DOHH2 (cell line): ENCODE data around the gene APOBEC2.
A peak's percentile ranks its signal among the peaks of the same experiment; 100 is the strongest.
"Not testable (repeated sequence)": the region's sequence is repeated elsewhere in the genome, so short reads cannot be mapped to it uniquely, and the experiment has no call there.

Source experiments
- H3F3A ChIP-seq: fragments of 200-600 bp; sonication (generic), shearing (Covaris generic); 2 replicates; pipeline ENCODE4 v1.6.0; 2016; ENCODE audit warnings: antibody characterized with exemption, mild to moderate bottlenecking; ENCODE audit not compliant: control insufficient read depth, insufficient read depth
- H3K27ac ChIP-seq: fragments of 200-600 bp; sonication (generic); 2 replicates; pipeline ENCODE4 v1.5.1; 2014; ENCODE audit warnings: low read depth, mild to moderate bottlenecking, low read length, moderate library complexity
- H3K27me3 ChIP-seq: fragments of 200-600 bp; sonication (generic); 2 replicates; pipeline ENCODE4 v1.6.1; 2014; ENCODE audit warnings: mild to moderate bottlenecking, low read length, mixed read lengths; ENCODE audit not compliant: control insufficient read depth
- H3K36me3 ChIP-seq: fragments of 200-600 bp; sonication (generic); 2 replicates; pipeline ENCODE4 v1.6.1; 2014; ENCODE audit warnings: mild to moderate bottlenecking, low read length, moderate library complexity, mixed read lengths; ENCODE audit not compliant: control insufficient read depth
- H3K4me1 ChIP-seq: fragments of 200-600 bp; sonication (generic); 2 replicates; pipeline ENCODE4 v1.6.1; 2014; ENCODE audit warnings: mild to moderate bottlenecking, low read length, mixed read lengths; ENCODE audit not compliant: control insufficient read depth
- H3K4me2 ChIP-seq: fragments of 200-600 bp; sonication (generic); 2 replicates; pipeline ENCODE4 v1.6.0; 2014; ENCODE audit warnings: mild to moderate bottlenecking, low read length, moderate library complexity
- H3K4me3 ChIP-seq: fragments of 200-600 bp; sonication (generic); 2 replicates; pipeline ENCODE4 v1.5.1; 2014; ENCODE audit warnings: mild to moderate bottlenecking, low read length, mixed read lengths
- H3K79me2 ChIP-seq: fragments of 200-600 bp; sonication (generic); 2 replicates; pipeline ENCODE4 v1.6.1; 2014; ENCODE audit warnings: mild to moderate bottlenecking, low read length, mixed read lengths; ENCODE audit not compliant: control insufficient read depth
- H3K9me2 ChIP-seq: fragments of 200-600 bp; sonication (generic); replicated peaks from 2 replicates; pipeline ENCODE4 v1.6.1; 2014; ENCODE audit warnings: mild to moderate bottlenecking, low read length, mixed read lengths; ENCODE audit not compliant: control insufficient read depth
- H3K9me3 ChIP-seq: fragments of 200-600 bp; sonication (generic); 2 replicates; pipeline ENCODE4 v1.6.1; 2014; ENCODE audit warnings: antibody characterized with exemption, low read length, mixed read lengths; ENCODE audit not compliant: control insufficient read depth, insufficient read depth
- H4K20me1 ChIP-seq: fragments of 200-600 bp; sonication (generic); 2 replicates; pipeline ENCODE4 v1.6.0; 2014; ENCODE audit warnings: low read depth, mild to moderate bottlenecking, antibody characterized with exemption, low read length, moderate library complexity; ENCODE audit not compliant: control insufficient read depth, insufficient read depth
- CTCF ChIP-seq: fragments of 200-600 bp; sonication (generic); IDR thresholded peaks from one replicate; pipeline ENCODE4 v1.5.1; 2014; ENCODE audit warnings: antibody characterized with exemption, mild to moderate bottlenecking, low read depth, low read length; ENCODE audit not compliant: poor library complexity, severe bottlenecking
- EZH2phosphoT487 ChIP-seq: fragments of 200-600 bp; sonication (generic); IDR thresholded peaks from 2 replicates; pipeline ENCODE4 v1.6.1; 2017; ENCODE audit warnings: borderline replicate concordance, mild to moderate bottlenecking, antibody characterized with exemption, low read length, moderate library complexity, mixed read lengths

APOBEC2 gene

GRCh38 chr6:41053041-41053440, at the start of gene APOBEC2:
Gene APOBEC2, plus strand, starts transcription at chr6:41053202. Its CDS starts 146 bp downstream, at chr6:41053348.
- Histone ChIP-seq H3K36me3 (no peaks in the 10 kb centered on the region), H3K4me1 (peaks cover 30% of the 10 kb centered on the region), H3K9me3 (no peaks in the 10 kb centered on the region), H3F3A (no peaks in the 10 kb centered on the region), H3K27ac (0 out of 2 replicates have a peak within 1 kb of the TSS, but pooled peaks have one; percentile 12), H3K4me3 (peak within 1 kb of the TSS; percentile 41; the same call in 1 of the 2 replicates), H3K9me2 (no peaks in the 10 kb centered on the region), H4K20me1 (no peaks in the 10 kb centered on the region), H3K4me2 (peak within 1 kb of the TSS; percentile 63), H3K27me3 (no peaks in the 10 kb centered on the region), H3K79me2 (no peaks in the 10 kb centered on the region)
- TF ChIP-seq CTCF (no peak), EZH2phosphoT487 (no peak)

GRCh38 chr6:41006217-41006616, 46.8 kb upstream of the APOBEC2 start:
- peak; percentile 54 for TF ChIP-seq CTCF
- not testable (repeated sequence) for H3K4me2 ChIP-seq, H3K9me2 ChIP-seq, H3K79me2 ChIP-seq, H3K4me3 ChIP-seq, H3K36me3 ChIP-seq, H3K4me1 ChIP-seq, H3K27ac ChIP-seq, H3K9me3 ChIP-seq, H4K20me1 ChIP-seq, H3F3A ChIP-seq
- peaks cover 38% of the 10 kb centered on the region for H3K27me3 ChIP-seq

- H4K20me1 ChIP-seq, H3K27ac ChIP-seq, H3K4me3 ChIP-seq, H3K79me2 ChIP-seq, H3K36me3 ChIP-seq, H3K4me2 ChIP-seq, H3F3A ChIP-seq, H3K4me1 ChIP-seq, H3K9me2 ChIP-seq, H3K9me3 ChIP-seq: not testable (repeated sequence)
- peaks cover 38% of the 10 kb centered on the region for H3K27me3 ChIP-seq
Observed at GRCh38 chr6:41006980-41007379, 46.0 kb upstream of the APOBEC2 start.

GRCh38 chr6:41008011-41008410, 45.0 kb upstream of the APOBEC2 start:
- H3K27ac ChIP-seq: no peak overlapping the region
- H3F3A ChIP-seq: no peaks in the 10 kb centered on the region
- H3K9me3 ChIP-seq: no peaks in the 10 kb centered on the region
- H3K4me3 ChIP-seq: no peak overlapping the region
- H3K9me2 ChIP-seq: no peaks in the 10 kb centered on the region
- H4K20me1 ChIP-seq: no peaks in the 10 kb centered on the region
- H3K36me3 ChIP-seq: no peaks in the 10 kb centered on the region
- no peaks in the 10 kb centered on the region for H3K79me2 ChIP-seq
- TF ChIP-seq EZH2phosphoT487 (no peak), CTCF (no peak)
- no peak overlapping the region for H3K4me2 ChIP-seq
- H3K27me3 ChIP-seq: peaks cover 34% of the 10 kb centered on the region
- no peaks in the 10 kb centered on the region for H3K4me1 ChIP-seq
